ENCODE measurements around the gene CYBRD1.
A peak's percentile ranks its signal among the peaks of the same experiment; 100 is the strongest.

Gene CYBRD1

GRCh38 chr2:171553236-171553635 is 31.0 kb downstream of the CYBRD1 start:
- DNase-seq (ENCODE audit: low spot score) (no peak), FAIRE-seq (no peak)

DNA sequence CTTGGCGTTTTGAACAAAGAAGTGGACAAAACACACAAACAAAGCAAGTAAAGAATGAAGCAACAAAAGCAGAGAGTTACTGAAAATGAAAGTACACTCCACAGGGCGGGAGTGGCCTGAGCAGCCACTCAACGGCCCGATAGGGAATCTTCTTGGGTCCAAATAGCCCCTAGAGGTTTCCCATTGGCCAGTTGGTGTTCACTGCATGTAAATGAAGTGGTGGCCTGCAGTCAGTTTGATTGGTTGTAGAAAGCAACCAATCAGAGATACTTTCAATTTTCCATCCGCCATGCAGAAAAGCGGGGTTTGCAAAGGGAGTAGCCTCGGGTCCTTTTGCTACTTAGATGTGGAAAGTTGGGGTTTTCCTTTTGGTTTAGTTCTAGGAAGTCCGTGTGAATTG is 31.6 kb downstream of the CYBRD1 start:
- DNase-seq (ENCODE audit: low spot score) (peak; percentile 17), FAIRE-seq (no peak)

DNA sequence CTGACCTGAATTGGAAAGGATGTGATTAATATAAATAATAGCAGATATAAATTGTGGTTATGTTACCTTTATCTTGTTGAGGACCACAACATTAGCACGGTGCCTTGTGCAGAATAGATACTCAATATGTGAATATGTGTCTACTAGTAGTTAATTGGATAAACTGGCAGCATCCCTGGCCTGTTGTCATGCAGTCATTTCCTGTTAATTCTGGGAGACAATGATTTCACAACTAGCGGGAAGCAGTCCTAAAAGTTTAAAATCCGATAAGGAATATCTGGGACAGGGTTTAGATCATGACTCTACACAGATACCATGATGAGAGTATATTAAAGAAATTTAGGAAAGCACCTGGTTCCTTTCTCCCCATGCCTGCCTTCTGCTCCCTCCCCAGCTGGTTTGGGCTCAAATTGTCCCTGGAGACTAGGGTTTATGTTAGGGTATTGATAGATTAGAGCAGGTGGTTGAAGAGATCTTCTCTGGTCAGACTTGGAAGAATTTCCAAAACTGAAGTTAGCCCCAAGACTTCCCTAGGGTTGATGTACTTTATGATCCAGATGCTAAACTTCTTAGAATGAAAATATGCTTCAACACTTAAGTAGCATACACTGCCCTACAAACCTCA is 32.8 kb downstream of the CYBRD1 start:
- FAIRE-seq = no peak
- no peak for DNase-seq (ENCODE audit: low spot score)

GRCh38 chr2:171557363-171557762 is 35.1 kb downstream of the CYBRD1 start:
- no peak for DNase-seq (ENCODE audit: low spot score)
- no peak for FAIRE-seq

- FAIRE-seq (no peak), DNase-seq (ENCODE audit: low spot score) (no peak)
Observed at GRCh38 chr2:171563301-171563700, 41.0 kb downstream of the CYBRD1 start.

DNA sequence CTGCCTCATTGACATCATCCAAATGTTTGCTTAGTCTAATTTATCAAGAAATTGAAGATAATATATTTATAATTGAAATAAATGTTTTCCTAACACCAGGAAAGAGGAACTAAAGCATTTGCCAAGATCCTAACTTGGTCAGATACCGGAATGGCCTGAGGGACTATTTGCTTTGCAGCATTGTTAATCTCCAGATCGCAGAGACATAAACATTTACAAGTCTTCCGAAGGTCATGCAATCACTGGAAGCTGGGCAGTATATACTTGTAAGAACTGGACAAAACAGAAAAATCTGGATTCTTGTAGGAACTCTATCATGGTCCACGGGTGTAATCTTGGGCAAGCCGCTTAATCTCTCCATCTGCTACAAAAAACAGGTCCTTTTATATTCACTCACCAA is 42.2 kb downstream of the CYBRD1 start:
- DNase-seq (ENCODE audit: low spot score) (no peak), FAIRE-seq (no peak)

DNA sequence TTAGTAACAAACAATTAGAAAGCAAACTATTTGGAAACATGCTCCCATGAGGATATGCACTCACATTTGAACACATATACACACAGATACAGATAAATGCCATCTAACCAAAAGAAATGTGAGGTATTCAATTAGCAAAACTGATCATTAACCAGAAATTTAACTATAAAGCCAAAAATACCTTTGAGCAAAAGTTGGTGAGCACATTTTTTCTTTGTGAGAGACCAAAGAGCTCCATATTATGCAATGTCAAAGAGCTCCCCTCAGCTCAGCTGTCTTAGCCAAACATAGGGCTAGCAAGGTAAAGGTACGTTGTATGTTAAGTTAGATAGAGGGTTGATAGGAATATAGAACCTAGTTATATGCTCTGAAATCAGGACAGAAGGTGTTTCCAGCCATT is 43.8 kb downstream of the CYBRD1 start:
- no peak for DNase-seq (ENCODE audit: low spot score)
- FAIRE-seq = no peak

GRCh38 chr2:171566753-171567152 is 44.5 kb downstream of the CYBRD1 start:
- no peak for DNase-seq (ENCODE audit: low spot score)
- no peak for FAIRE-seq

DNA sequence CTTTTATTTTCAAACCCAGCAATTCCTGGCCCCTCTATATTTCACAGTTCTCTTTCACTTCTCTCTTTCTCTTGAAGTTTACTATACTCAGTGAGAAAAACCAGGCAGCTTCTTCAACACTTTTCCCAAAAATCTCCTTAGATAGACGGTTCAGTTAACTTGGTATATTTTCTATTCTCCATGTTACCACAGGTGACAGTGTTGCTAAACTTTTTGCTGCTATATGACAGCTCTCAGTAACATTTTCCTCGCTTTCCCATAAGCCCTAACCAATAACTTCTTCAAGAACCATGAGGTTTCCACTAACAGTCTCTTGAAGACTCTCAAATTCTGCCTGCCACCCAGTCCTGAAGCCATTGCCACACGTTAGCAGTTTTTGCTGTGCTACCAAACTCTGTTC is 45.8 kb downstream of the CYBRD1 start:
- DNase-seq (ENCODE audit: low spot score) (no peak), FAIRE-seq (no peak)

DNA sequence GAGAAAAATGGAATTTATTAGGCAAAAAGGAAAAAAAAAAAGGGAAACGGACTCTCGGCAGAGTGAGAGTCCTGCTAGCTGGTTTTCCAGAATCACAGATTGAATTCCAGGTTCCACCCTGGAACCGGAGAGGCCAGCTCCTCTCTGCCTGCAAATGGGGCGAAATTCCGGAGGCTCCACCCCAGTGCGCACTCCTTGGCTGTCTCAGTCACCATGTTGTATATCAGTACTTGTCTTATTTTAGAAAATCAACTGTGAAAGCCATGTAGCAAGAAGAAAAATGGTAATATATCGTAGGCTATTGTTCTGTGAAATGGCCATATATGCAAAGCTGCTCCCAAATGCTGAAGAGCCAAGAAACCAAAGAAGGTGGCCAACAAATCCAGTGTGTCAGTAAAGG is 49.4 kb downstream of the CYBRD1 start:
- no peak for DNase-seq (ENCODE audit: low spot score)
- no peak for FAIRE-seq

GRCh38 chr2:171574149-171574795 is 52.0 kb downstream of the CYBRD1 start:
- peak; percentile 55 for FAIRE-seq

GRCh38 chr2:171575606-171576005 is 53.3 kb downstream of the CYBRD1 start:
- FAIRE-seq (no peak), DNase-seq (ENCODE audit: low spot score) (no peak)

More at GRCh38 chr2:171574149-171574795, 52.0 kb downstream of the CYBRD1 start:
- peak; percentile 39 for DNase-seq (ENCODE audit: low spot score)

- FAIRE-seq (no peak), DNase-seq (ENCODE audit: low spot score) (no peak)
Observed at GRCh38 chr2:171578127-171578803, 56.0 kb downstream of the CYBRD1 start.

DNA sequence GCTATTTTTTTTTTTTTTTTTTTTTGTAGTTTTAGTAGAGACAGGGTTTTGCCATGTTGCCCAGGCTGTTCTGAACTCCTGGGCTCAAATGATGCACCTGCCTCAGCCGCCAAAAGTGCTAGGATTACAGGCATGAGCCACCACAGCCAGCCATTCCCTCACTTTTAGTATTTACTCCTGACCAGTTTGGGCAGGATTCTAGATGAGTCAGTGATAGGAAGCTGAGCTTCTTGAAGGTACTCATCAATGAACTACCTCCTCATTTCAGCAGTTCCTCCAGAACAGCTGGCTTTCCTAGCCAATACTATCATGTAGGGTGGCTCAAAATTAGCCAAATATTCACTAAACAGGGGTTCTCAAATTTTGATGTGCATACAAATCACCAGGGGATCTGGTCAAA is 57.2 kb downstream of the CYBRD1 start:
- DNase-seq (ENCODE audit: low spot score) = no peak

DNA sequence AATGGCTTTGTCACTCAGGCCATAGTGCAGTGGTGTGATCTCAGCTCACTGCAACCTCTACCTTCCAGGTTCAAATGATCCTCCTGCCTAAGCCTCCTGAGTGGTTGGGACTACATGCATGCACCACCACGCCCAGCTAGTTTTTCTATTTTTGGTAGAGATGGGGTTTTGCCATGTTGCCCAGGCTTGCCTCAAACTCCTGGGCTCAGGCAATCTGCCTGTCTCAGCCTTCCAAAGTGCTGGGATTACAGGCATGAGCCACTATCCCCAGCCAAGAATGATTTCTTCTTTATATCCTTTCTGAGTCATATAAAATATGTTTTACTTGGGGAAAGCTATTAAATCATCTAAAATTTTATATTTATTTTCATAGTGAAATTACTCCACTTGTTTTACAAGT is 61.3 kb downstream of the CYBRD1 start:
- DNase-seq (ENCODE audit: low spot score) = no peak
- no peak for FAIRE-seq

More for the DNA sequence above, 57.2 kb downstream of the CYBRD1 start:
- FAIRE-seq = no peak

DNA sequence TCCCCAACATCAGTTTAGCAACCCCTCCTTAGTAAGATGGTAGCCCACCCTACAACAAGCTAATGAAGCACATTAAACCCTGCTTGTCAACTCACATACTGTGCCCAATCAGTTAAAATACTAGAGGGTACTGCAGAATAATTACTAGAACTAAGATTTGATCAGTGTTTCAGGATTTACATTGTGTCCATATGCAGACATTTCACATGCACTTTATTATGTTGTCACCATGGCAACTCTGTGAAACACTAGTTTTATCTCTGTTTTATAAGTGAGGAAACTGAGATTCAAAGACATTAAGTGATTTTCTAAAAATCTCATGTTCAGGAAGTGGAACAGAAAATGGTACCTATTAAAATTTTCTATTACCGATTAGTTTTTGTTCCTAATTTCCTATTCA is 61.7 kb downstream of the CYBRD1 start:
- no peak for FAIRE-seq
- no peak for DNase-seq (ENCODE audit: low spot score)

DNA sequence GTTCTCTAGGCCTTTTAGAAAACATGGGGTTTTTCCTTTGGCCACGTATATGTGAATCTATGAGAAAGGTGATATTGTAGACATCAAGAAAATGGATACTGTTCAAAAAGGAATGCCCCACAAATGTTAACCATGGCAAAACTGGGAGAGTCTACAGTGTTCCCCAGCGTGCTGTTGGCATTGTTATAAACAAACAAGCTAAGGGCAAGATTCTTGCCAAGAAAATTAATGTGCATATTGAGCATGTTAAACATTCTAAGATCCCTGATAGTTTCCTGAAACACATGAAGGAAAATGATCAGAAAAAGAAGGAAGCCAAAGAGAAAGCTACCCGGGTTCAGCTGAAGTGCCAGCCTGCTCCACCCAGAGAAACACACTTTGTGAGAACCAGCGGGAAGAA is 64.9 kb downstream of the CYBRD1 start:
- DNase-seq (ENCODE audit: low spot score) (no peak), FAIRE-seq (no peak)

GRCh38 chr2:171587567-171587966 is 65.3 kb downstream of the CYBRD1 start:
- DNase-seq (ENCODE audit: low spot score) (no peak), FAIRE-seq (no peak)

DNA sequence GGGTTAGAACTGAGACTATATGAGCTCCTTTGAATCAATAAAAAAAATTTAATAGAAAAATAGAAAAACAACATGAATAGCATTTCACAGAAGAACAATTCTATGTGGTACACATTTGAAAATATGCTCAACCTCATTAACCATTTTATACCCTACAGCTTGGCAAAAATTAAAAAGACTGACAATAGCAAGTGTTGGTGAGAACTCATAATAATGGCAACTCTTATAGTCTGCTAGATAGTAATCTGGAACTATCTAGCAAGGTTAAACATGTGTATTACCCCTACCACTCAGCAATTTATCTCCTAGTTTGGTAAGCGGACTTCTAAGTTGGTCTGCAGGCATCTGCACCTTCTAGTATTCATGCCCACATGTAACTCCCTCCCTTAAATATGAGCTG is 67.8 kb downstream of the CYBRD1 start:
- FAIRE-seq = no peak
- no peak for DNase-seq (ENCODE audit: low spot score)

GRCh38 chr2:171592036-171592555 is 69.8 kb downstream of the CYBRD1 start:
- DNase-seq (ENCODE audit: low spot score) = no peak
- no peak for FAIRE-seq

DNA sequence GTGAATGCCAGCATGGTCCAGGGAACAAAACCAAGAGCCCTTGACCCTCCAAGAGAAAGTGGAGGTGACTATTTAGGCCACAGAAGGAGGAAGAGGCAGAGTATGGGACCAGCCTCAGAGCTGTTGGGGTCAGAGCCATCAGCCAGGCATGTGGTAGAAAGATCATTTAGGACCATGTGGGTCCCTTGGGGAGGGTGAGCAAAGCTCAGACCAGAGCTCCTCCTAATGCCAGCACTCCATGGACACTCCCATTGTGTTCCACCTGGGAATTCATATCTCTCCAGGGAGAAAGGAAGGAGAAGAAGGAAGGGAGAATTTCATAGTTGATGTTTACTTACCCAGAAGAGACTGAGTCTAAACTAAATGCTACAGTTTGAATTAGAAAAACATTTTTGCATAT is 73.2 kb downstream of the CYBRD1 start:
- DNase-seq (ENCODE audit: low spot score) = no peak
- FAIRE-seq = no peak

DNA sequence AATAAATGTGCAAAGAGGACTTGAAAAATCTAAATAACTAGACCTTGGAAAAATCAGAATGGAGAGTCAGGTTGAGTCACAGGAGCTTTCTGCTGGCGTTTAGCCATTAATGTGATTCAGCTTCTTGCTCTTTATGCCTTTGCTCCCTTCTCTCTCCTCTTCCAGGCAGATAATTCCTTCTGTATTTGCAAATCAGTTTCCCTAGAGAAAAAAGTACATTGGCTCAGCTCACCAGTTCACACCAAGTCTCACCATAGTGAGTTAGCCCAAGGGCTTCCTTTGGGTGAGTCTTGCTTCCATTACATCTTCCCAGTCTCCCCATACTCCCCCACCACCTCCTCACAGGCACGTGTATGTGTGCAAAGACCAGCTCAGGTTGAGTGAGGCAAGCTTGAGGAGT is 73.6 kb downstream of the CYBRD1 start:
- peak; percentile 45 for DNase-seq (ENCODE audit: low spot score)

More for the DNA sequence above, 73.6 kb downstream of the CYBRD1 start:
- FAIRE-seq = peak; percentile 59

Data from RCC 7860 (cell line).